Amniotic epithelial cell (primary cell): ENCODE results near the gene MBLAC1.
A peak's percentile ranks its signal among the peaks of the same experiment; 100 is the strongest.

Experiments used
- DNase-seq: peaks from one replicate; pipeline ENCODE4 v3.0.0-alpha.2; 2010; ENCODE audit warnings: low read depth

The MBLAC1 gene

GRCh38 chr7:100095704-100096103, 31.1 kb upstream of the MBLAC1 start:
- DNase-seq: no peak

GRCh38 chr7:100098913-100099312, 27.9 kb upstream of the MBLAC1 start:
- no peak for DNase-seq

GRCh38 chr7:100099452-100099851, 27.3 kb upstream of the MBLAC1 start:
- no peak for DNase-seq

GRCh38 chr7:100100420-100101015, 26.2 kb upstream of the MBLAC1 start:
- peak; percentile 98 for DNase-seq

GRCh38 chr7:100101016-100101862, 25.5 kb upstream of the MBLAC1 start, which contains the start of the genes AP4M1 and MCM7:
Gene AP4M1 (plus strand): TSS chr7:100101643. CDS start chr7:100101715, 72 bp downstream.
Gene MCM7 (minus strand): TSS chr7:100101397. CDS start chr7:100101294, 103 bp downstream.
- peak; percentile 99 for DNase-seq

GRCh38 chr7:100102950-100103840, 23.6 kb upstream of the MBLAC1 start:
- DNase-seq: peak; percentile 100

GRCh38 chr7:100105534-100105933, 21.2 kb upstream of the MBLAC1 start:
- no peak for DNase-seq

GRCh38 chr7:100106633-100107032, 20.1 kb upstream of the MBLAC1 start:
- DNase-seq: no peak

- no peak for DNase-seq
Measured at GRCh38 chr7:100107125-100107737, 19.5 kb upstream of the MBLAC1 start.

- no peak for DNase-seq
Measured at GRCh38 chr7:100107890-100108289, 18.9 kb upstream of the MBLAC1 start.

- DNase-seq: no peak
Measured at GRCh38 chr7:100109521-100110163, 17.1 kb upstream of the MBLAC1 start.

- DNase-seq: no peak
Measured at GRCh38 chr7:100111156-100111555, 15.6 kb upstream of the MBLAC1 start.

- DNase-seq: no peak
Measured at GRCh38 chr7:100111914-100112313, 14.9 kb upstream of the MBLAC1 start.

- DNase-seq: no peak
Measured at GRCh38 chr7:100115026-100115425, 11.7 kb upstream of the MBLAC1 start.

- DNase-seq: peak; percentile 35
Measured at GRCh38 chr7:100118388-100119071, 8.2 kb upstream of the MBLAC1 start.

- DNase-seq: peak; percentile 92
Measured at GRCh38 chr7:100119072-100119969, 7.4 kb upstream of the MBLAC1 start, which contains the start of the genes CNPY4 and TAF6. Gene CNPY4 (plus strand): TSS chr7:100119634. CDS start chr7:100119745, 111 bp downstream. Gene TAF6 (minus strand): TSS chr7:100119358. CDS start chr7:100114209, 5,149 bp downstream.

- peak; percentile 29 for DNase-seq
Measured at GRCh38 chr7:100119970-100120732, 6.6 kb upstream of the MBLAC1 start.

- no peak for DNase-seq
Measured at GRCh38 chr7:100120733-100121036, 6.1 kb upstream of the MBLAC1 start.

- no peak for DNase-seq
Measured at GRCh38 chr7:100122067-100122466, 4.7 kb upstream of the MBLAC1 start.
